ENCODE data around the gene IFITM10. TPM values are rescaled to one million over a fixed set of nuclear protein-coding genes. Genes with fewer than 3 reads are reported as not detected.
"Not testable (repeated sequence)": the region's sequence is repeated elsewhere in the genome, so short reads cannot be mapped to it uniquely, and the experiment has no call there.

The IFITM10 gene
- total RNA-seq, 1 donor from 2014 or later = 0.77 TPM

- ATAC-seq; DNase-seq; intact Hi-C loops (cut with micrococcal nuclease): not testable (repeated sequence)
These were observed 62.0 kb downstream of the IFITM10 start for GRCh38 chr11:1688336-1688947.

GRCh38 chr11:1686220-1686619, 64.2 kb downstream of the IFITM10 start:
- DNase-seq; ATAC-seq; intact Hi-C loops (cut with micrococcal nuclease): not testable (repeated sequence)

GRCh38 chr11:1684886-1685874, 65.2 kb downstream of the IFITM10 start:
- ATAC-seq; DNase-seq; intact Hi-C loops (cut with micrococcal nuclease): not testable (repeated sequence)

- DNase-seq; intact Hi-C loops (cut with micrococcal nuclease); ATAC-seq: not testable (repeated sequence)
These were observed 66.4 kb downstream of the IFITM10 start for GRCh38 chr11:1683904-1684572.

- ATAC-seq; DNase-seq; intact Hi-C loops (cut with micrococcal nuclease): not testable (repeated sequence)
These were observed 67.2 kb downstream of the IFITM10 start for GRCh38 chr11:1683216-1683615.

Other genes with a start within 250 kb of the IFITM10 start
- gene DUSP8, start 178.3 kb downstream of the IFITM10 start, total RNA-seq = 7.7 TPM
- not detected for gene KRTAP5-1, start 165.3 kb downstream of the IFITM10 start, total RNA-seq
- gene KRTAP5-2, start 152.3 kb downstream of the IFITM10 start, total RNA-seq = not detected
- not detected for gene KRTAP5-3, start 142.1 kb downstream of the IFITM10 start, total RNA-seq
- not detected for gene KRTAP5-4, start 128.5 kb downstream of the IFITM10 start, total RNA-seq
- not detected for gene KRTAP5-5, start 120.8 kb downstream of the IFITM10 start, total RNA-seq
- gene KRTAP5-6, start 53.4 kb downstream of the IFITM10 start, total RNA-seq = not detected
- 1,004 TPM for gene CTSD, start 13.3 kb upstream of the IFITM10 start, total RNA-seq
- not detected for gene SYT8, start 84.4 kb upstream of the IFITM10 start, total RNA-seq
- not detected for gene TNNI2, start 88.4 kb upstream of the IFITM10 start, total RNA-seq
- 22.9 TPM for gene LSP1, start 102.5 kb upstream of the IFITM10 start, total RNA-seq
- gene PRR33, start 141.3 kb upstream of the IFITM10 start, total RNA-seq = 4.4 TPM
- gene TNNT3, start 169.1 kb upstream of the IFITM10 start, total RNA-seq = 46.1 TPM
- 102 TPM for gene MRPL23, start 196.7 kb upstream of the IFITM10 start, total RNA-seq
- 738 TPM for gene H19, start 247.2 kb upstream of the IFITM10 start, total RNA-seq

Data from left ventricle myocardium superior (tissue), 1 donor.